ENCODE measurements around the gene ANKUB1. TPM values are rescaled to one million over a fixed set of nuclear protein-coding genes. Genes with fewer than 3 reads are reported as not detected.

Gene ANKUB1
- total and polyA plus RNA-seq, 10 of the 15 experiments (the other 5 are each of a cell fraction or from before 2014, with no cell fraction given), result 0.08 TPM; not detected in 9

DNA sequence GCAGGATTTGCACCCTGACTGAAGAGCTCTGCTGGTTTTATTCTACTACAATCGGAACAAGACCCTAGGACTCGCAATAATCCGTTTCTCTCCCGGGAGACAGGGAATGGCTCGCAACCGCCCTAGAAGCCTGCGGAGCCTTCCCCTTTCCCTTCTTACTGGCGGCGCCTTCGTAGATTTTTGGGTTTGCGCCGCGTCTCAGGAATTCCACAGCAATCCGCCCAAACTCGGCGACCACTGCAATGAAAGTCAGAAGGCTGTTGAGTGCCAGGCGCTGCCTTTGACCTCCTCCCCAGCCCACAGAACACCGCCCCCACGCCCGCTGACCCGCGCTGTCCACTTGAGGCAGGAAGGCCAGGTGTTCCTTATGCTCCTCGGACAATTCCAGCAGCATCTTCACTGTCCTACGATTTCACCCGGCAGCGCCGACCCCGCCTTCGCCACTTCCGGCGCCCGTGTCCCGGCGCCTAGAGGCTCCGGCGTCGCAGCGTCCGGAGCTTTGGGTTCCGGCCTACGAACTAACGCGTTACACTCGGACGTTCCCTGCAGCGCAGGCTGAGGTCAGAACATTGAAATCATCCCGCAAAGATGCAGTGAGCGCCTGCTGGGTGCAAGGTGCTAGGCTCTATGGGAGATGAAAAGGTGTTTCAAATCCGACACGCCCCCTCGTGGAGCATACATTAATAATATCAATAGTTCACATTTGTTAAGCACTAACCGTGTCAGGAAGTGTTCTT, 40.1 kb downstream of the ANKUB1 start, which contains the start of gene COMMD2:
COMMD2 (minus strand) TSS at position 439 of the 737 bp plus-strand sequence; CDS start at position 394, 45 bp downstream.
- H3K4me1 ChIP-seq (ENCODE audit: control insufficient read depth, insufficient read depth, low read length), result no peaks in the 10 kb centered on the region
- peak within 1 kb of the TSS; percentile 87 for H3K4me2 ChIP-seq (ENCODE audit: control insufficient read depth, insufficient read depth)
- ATAC-seq (peak; percentile 100), FAIRE-seq (peak; percentile 94), DNase-seq (ENCODE audit: low read depth, low spot score) (peak; percentile 84)
- H3K79me2 ChIP-seq (ENCODE audit: control insufficient read depth, insufficient read depth, low read length), result peaks cover 6% of the 10 kb centered on the region
- H4K20me1 ChIP-seq (ENCODE audit: control insufficient read depth, insufficient read depth), result no peaks in the 10 kb centered on the region
- peak within 1 kb of the TSS; percentile 85 for H3K4me3 ChIP-seq
- in situ Hi-C loops (cut with MboI), result no loop called here
- H3K27me3 ChIP-seq (replicated peaks in 1 of 2; ENCODE audit: control insufficient read depth in 2 of 2, insufficient read depth in 2 of 2, low read length in 1 of 2), result no peaks in the 10 kb centered on the region
- H3K9ac ChIP-seq (ENCODE audit: control insufficient read depth, insufficient read depth, low read length), result peak within 1 kb of the TSS; percentile 79
- peaks cover 0 to 9% of the 10 kb centered on the region in 2 experiments; a peak in 2 of 4 replicates for H3K36me3 ChIP-seq (ENCODE audit: control insufficient read depth in 2 of 2, insufficient read depth in 2 of 2, low read length in 1 of 2)
- ChIA-PET RAD21 (ENCODE audit: unreplicated experiment) (interaction anchor here (0.6 to 3.4 kb wide), 14 partner anchors 14 to 238 kb away, joined by 3 to 34 read pairs (median 4); partner anchors contain the start of gene WWTR1), POLR2A (interaction anchor here (0.6 to 1.2 kb wide), 8 partner anchors 13 to 1110 kb away, joined by 3 to 6 read pairs (median 3); partner anchors contain the start of gene RNF13), CTCF (interaction anchor here (0.7 to 4.7 kb wide), 27 partner anchors 12 to 256 kb away, joined by 3 to 49 read pairs (median 5); partner anchors contain the start of gene WWTR1), SMC1A (ENCODE audit: uncharacterized antibody, unreplicated experiment) (interaction anchor here (0.6 to 3.1 kb wide), 26 partner anchors 9 to 242 kb away, joined by 3 to 26 read pairs (median 5); partner anchors contain the start of genes RNF13 and WWTR1)
- H2AFZ ChIP-seq (ENCODE audit: control insufficient read depth, low read depth, low read length), result peak within 1 kb of the TSS; percentile 89
- WGBS (ENCODE audit: insufficient coverage, insufficient replicate concordance, low lambda C conversion rate, missing lambda C conversion rate), result 2% methylated on average over 52 of the region's 52 CpGs
- H3K9me3 ChIP-seq (replicated peaks; ENCODE audit: control insufficient read depth, insufficient read depth, low read length), result no peaks in the 10 kb centered on the region
- H3K27ac ChIP-seq (ENCODE audit: control insufficient read depth, insufficient read depth), result peak within 1 kb of the TSS; percentile 54
- intact Hi-C loops (cut with micrococcal nuclease; ENCODE audit: unreplicated experiment), result loop anchor here (1.0 to 2.0 kb wide), 3 partner anchors 61 to 240 kb away; partner anchors contain the start of gene RNF13
- TSS peak; percentile 86 for BruUV-seq (replicated peaks)
- TF ChIP-seq SMARCA5 (IDR thresholded peaks at IDR 0.05) (peak; percentile 87), ZNF274 (IDR thresholded peaks at IDR 0.05; ENCODE audit: insufficient read depth, insufficient read length) (no peak), NBN (IDR thresholded peaks at IDR 0.05) (peak; percentile 74), BHLHE40 (IDR thresholded peaks at IDR 0.05; ENCODE audit: borderline replicate concordance in 1 of 2, low read depth in 2 of 2, low read length in 1 of 2) (peak in 1 of 2 experiments; percentile 61; a peak in 2 of 4 replicates), MYB (IDR thresholded peaks at IDR 0.05; ENCODE audit: borderline replicate concordance, low read depth, low read length) (no peak), PAX8 (IDR thresholded peaks at IDR 0.05) (no peak), ZBTB11 (CRISPR knock-in tag; IDR thresholded peaks at IDR 0.05) (peak; percentile 96), SP1 (IDR thresholded peaks at IDR 0.05; ENCODE audit: low read depth, low read length) (peak; percentile 73), SIX5 (IDR thresholded peaks at IDR 0.05; ENCODE audit: low read depth, low read length, severe bottlenecking) (peak; percentile 72), NKRF (conservative IDR thresholded peaks at IDR 0.05) (peak; percentile 85), CBX5 (IDR thresholded peaks at IDR 0.05; ENCODE audit: low read depth) (peak; percentile 98)
- TF ChIP-seq, protein P1, sequence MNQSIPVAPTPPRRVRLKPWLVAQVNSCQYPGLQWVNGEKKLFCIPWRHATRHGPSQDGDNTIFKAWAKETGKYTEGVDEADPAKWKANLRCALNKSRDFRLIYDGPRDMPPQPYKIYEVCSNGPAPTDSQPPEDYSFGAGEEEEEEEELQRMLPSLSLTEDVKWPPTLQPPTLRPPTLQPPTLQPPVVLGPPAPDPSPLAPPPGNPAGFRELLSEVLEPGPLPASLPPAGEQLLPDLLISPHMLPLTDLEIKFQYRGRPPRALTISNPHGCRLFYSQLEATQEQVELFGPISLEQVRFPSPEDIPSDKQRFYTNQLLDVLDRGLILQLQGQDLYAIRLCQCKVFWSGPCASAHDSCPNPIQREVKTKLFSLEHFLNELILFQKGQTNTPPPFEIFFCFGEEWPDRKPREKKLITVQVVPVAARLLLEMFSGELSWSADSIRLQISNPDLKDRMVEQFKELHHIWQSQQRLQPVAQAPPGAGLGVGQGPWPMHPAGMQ (IDR thresholded peaks at IDR 0.05; ENCODE audit: borderline replicate concordance), result no peak

Measured in GM12878 (cell line).